DND-41 (cell line): Measurements from ENCODE around the gene MCC.

Source experiments
- ATAC-seq: fragments of 200-7000 bp; cut with Tn5 transposase; 3 replicates; pipeline ENCODE4 v1.9.1; 2021; ENCODE audit warnings: low read depth; ENCODE audit not compliant: insufficient read depth
- DNase-seq: peaks from one replicate; pipeline ENCODE4 v3.0.0-alpha.2; 2020
- H2AFZ ChIP-seq: 2 replicates; pipeline ENCODE4 v1.6.0; 2012; ENCODE audit warnings: low read depth, low read length
- H3K27ac ChIP-seq: 2 replicates; pipeline ENCODE4 v1.5.1; 2012; ENCODE audit warnings: low read length, inconsistent platforms
- H3K27me3 ChIP-seq: fragments of 200-600 bp; sonication (generic); 2 replicates; pipeline ENCODE4 v1.6.0; 2012; ENCODE audit warnings: low read length, mild to moderate bottlenecking, inconsistent platforms; ENCODE audit not compliant: insufficient read depth, poor library complexity
- H3K36me3 ChIP-seq: 2 replicates; pipeline ENCODE4 v1.5.1; 2012; ENCODE audit warnings: low read length, inconsistent platforms; ENCODE audit not compliant: insufficient read depth
- H3K4me1 ChIP-seq: 2 replicates; pipeline ENCODE4 v1.5.1; 2012; ENCODE audit warnings: mild to moderate bottlenecking, low read length; ENCODE audit not compliant: insufficient read depth
- H3K4me2 ChIP-seq: 2 replicates; pipeline ENCODE4 v1.6.0; 2012; ENCODE audit warnings: mild to moderate bottlenecking, moderate library complexity, low read length, inconsistent platforms; ENCODE audit not compliant: insufficient read depth
- H3K4me3 ChIP-seq, 2 experiments: fragments of 200-600 bp in 1 of 2; shearing (Covaris generic) in 1 of 2; 2 replicates each; pipeline ENCODE4 v1.5.1; 2012 to 2016; ENCODE audit warnings: inconsistent platforms in 2 of 2, low read length in 2 of 2, mild to moderate bottlenecking in 2 of 2, low read depth in 1 of 2, moderate library complexity in 1 of 2
- H3K79me2 ChIP-seq: 2 replicates; pipeline ENCODE4 v1.6.0; 2012; ENCODE audit warnings: low read length, inconsistent platforms; ENCODE audit not compliant: insufficient read depth
- H3K9ac ChIP-seq: 2 replicates; pipeline ENCODE4 v1.6.0; 2012; ENCODE audit warnings: low read depth, mild to moderate bottlenecking, inconsistent platforms, low read length, moderate library complexity
- H3K9me3 ChIP-seq: 2 replicates; pipeline ENCODE4 v1.5.1; 2012; ENCODE audit warnings: low read length, moderate library complexity, mild to moderate bottlenecking, inconsistent platforms; ENCODE audit not compliant: insufficient read depth, severe bottlenecking
- H4K20me1 ChIP-seq: 2 replicates; pipeline ENCODE4 v1.6.0; 2012; ENCODE audit warnings: low read length; ENCODE audit not compliant: insufficient read depth
- CTCF ChIP-seq: IDR thresholded peaks from 2 replicates; pipeline ENCODE4 v1.5.1; 2012; ENCODE audit warnings: borderline replicate concordance, low read length, moderate library complexity, mild to moderate bottlenecking; ENCODE audit not compliant: poor library complexity, severe bottlenecking; ENCODE audit errors: extremely low read depth
- EZH2 ChIP-seq: IDR thresholded peaks from 3 replicates; pipeline ENCODE4 v1.6.1; 2012; ENCODE audit warnings: borderline replicate concordance, low read depth, mild to moderate bottlenecking, moderate library complexity, low read length, inconsistent platforms; ENCODE audit not compliant: severe bottlenecking

Gene MCC

GRCh38 chr5:113147537-113147936, 340.7 kb downstream of the MCC start:
- DNase-seq: no peak
- no peaks in the 10 kb centered on the region for H4K20me1 ChIP-seq
- no peaks in the 10 kb centered on the region for H3K79me2 ChIP-seq
- no peak overlapping the region for H3K27ac ChIP-seq
- H3K4me3 ChIP-seq: no peak overlapping the region
- TF ChIP-seq EZH2 (no peak), CTCF (no peak)
- no peak overlapping the region for H2AFZ ChIP-seq
- no peak overlapping the region for H3K4me2 ChIP-seq
- no peaks in the 10 kb centered on the region for H3K4me1 ChIP-seq
- H3K27me3 ChIP-seq: no peaks in the 10 kb centered on the region
- ATAC-seq: no peak
- H3K9ac ChIP-seq: no peak overlapping the region
- no peaks in the 10 kb centered on the region for H3K36me3 ChIP-seq
- H3K9me3 ChIP-seq: no peaks in the 10 kb centered on the region

GRCh38 chr5:113147101-113147508, 341.1 kb downstream of the MCC start:
- no peaks in the 10 kb centered on the region for H3K27me3 ChIP-seq
- H3K9ac ChIP-seq: no peak overlapping the region
- H3K9me3 ChIP-seq: no peaks in the 10 kb centered on the region
- no peak for ATAC-seq
- no peak overlapping the region for H2AFZ ChIP-seq
- no peaks in the 10 kb centered on the region for H3K36me3 ChIP-seq
- TF ChIP-seq EZH2 (no peak), CTCF (no peak)
- H3K4me2 ChIP-seq: no peak overlapping the region
- H3K79me2 ChIP-seq: no peaks in the 10 kb centered on the region
- no peak overlapping the region for H3K27ac ChIP-seq
- no peak overlapping the region for H3K4me3 ChIP-seq
- no peak for DNase-seq
- H3K4me1 ChIP-seq: no peaks in the 10 kb centered on the region
- H4K20me1 ChIP-seq: no peaks in the 10 kb centered on the region

- ATAC-seq (no peak), DNase-seq (no peak)
- Histone ChIP-seq H3K27me3 (no peaks in the 10 kb centered on the region), H3K36me3 (no peaks in the 10 kb centered on the region), H3K79me2 (no peaks in the 10 kb centered on the region), H2AFZ (no peak overlapping the region), H4K20me1 (no peaks in the 10 kb centered on the region), H3K4me1 (no peaks in the 10 kb centered on the region), H3K27ac (no peak overlapping the region), H3K4me3 (no peak overlapping the region), H3K9me3 (no peaks in the 10 kb centered on the region), H3K9ac (no peak overlapping the region), H3K4me2 (no peak overlapping the region)
- TF ChIP-seq EZH2 (no peak), CTCF (no peak)
These were observed 342.4 kb downstream of the MCC start for GRCh38 chr5:113145757-113146387.

GRCh38 chr5:113142186-113142585, 346.1 kb downstream of the MCC start:
- Histone ChIP-seq H3K4me2 (no peak overlapping the region), H3K27ac (no peak overlapping the region), H3K27me3 (no peaks in the 10 kb centered on the region), H3K4me3 (no peak overlapping the region), H3K79me2 (no peaks in the 10 kb centered on the region), H4K20me1 (no peaks in the 10 kb centered on the region), H3K9me3 (no peaks in the 10 kb centered on the region), H3K36me3 (no peaks in the 10 kb centered on the region), H3K4me1 (no peaks in the 10 kb centered on the region), H2AFZ (no peak overlapping the region), H3K9ac (no peak overlapping the region)
- no peak for ATAC-seq
- TF ChIP-seq EZH2 (no peak), CTCF (no peak)
- DNase-seq: no peak
